Activated CD4-positive, alpha-beta memory T cell treated with anti-CD3 and anti-CD28 coated beads for 36 hours (primary cell): ENCODE measurements around the gene HMGXB4. TPM values are rescaled to one million over a fixed set of nuclear protein-coding genes. Genes with fewer than 3 reads are reported as not detected.
A peak's percentile ranks its signal among the peaks of the same experiment; 100 is the strongest.

Experiments
- microRNA-seq: library from miRNA; unstranded; fragments of <30 nt; microRNA quantifications from one replicate; pipeline ENCODE4 v1.2.0, GENCODE V29; 2022; ENCODE audit warnings: borderline number of aligned reads, borderline microRNAs expressed, borderline replicate concordance
- total RNA-seq, 2 experiments: library from RNA; stranded (reverse); gene quantifications; one replicate each; pipeline ENCODE4 v1.2.3, GENCODE V29; 2021

The HMGXB4 gene
- total RNA-seq, 2 experiments from 2014 or later: 33.9 to 35.7 TPM

Small RNA genes within 50 kb of the gene (microRNA-seq; reads per million reads assigned to microRNA genes)
- gene MIR3909 (5.1 reads per million, percentile 14 among the genes with 10 or more reads in this experiment), gene MIR6069 (not detected)

Other genes with a start within 250 kb of the HMGXB4 start
- not detected for gene ISX, start 191.3 kb upstream of the HMGXB4 start, total RNA-seq
- gene TOM1, start 42.4 kb downstream of the HMGXB4 start, total RNA-seq: 10 to 100 TPM; 29.8 to 31.1 TPM
- 1 to 10 TPM; 2.7 to 2.8 TPM for gene HMOX1, start 123.6 kb downstream of the HMGXB4 start, total RNA-seq
- 100 to 1,000 TPM; 265 to 266 TPM for gene MCM5, start 142.6 kb downstream of the HMGXB4 start, total RNA-seq